GM12801 (cell line): ENCODE measurements around the gene ADAM33.

Source experiments
- CTCF ChIP-seq: IDR thresholded peaks from one replicate; pipeline ENCODE4 v1.5.1; 2011; ENCODE audit warnings: control low read depth; ENCODE audit not compliant: insufficient read length; ENCODE audit errors: extremely low read depth

Gene ADAM33

GRCh38 chr20:3661060-3661813 lies 20.6 kb downstream of the ADAM33 start:
- no peak for TF ChIP-seq CTCF

- no peak for TF ChIP-seq CTCF
These were observed 21.3 kb downstream of the ADAM33 start for GRCh38 chr20:3660262-3661059.

- no peak for TF ChIP-seq CTCF
These were observed 22.1 kb downstream of the ADAM33 start for GRCh38 chr20:3659492-3660261.

- TF ChIP-seq CTCF: no peak
These were observed 22.9 kb downstream of the ADAM33 start for GRCh38 chr20:3658716-3659491.

- no peak for TF ChIP-seq CTCF
These were observed 23.6 kb downstream of the ADAM33 start for GRCh38 chr20:3658019-3658715.

- no peak for TF ChIP-seq CTCF
These were observed 26.7 kb downstream of the ADAM33 start for GRCh38 chr20:3655131-3655405.
